HG03060 (cell line): Measurements from ENCODE around the gene CACNA2D1.
"Not testable (repeated sequence)": the region's sequence is repeated elsewhere in the genome, so short reads cannot be mapped to it uniquely, and the experiment has no call there.

Experiments
- ATAC-seq: cut with Tn5 transposase; IDR thresholded peaks from one replicate; pipeline ENCODE4 v1.9.1; 2021; ENCODE audit warnings: low read depth, moderate number of reproducible peaks; ENCODE audit not compliant: unreplicated experiment

Gene CACNA2D1

DNA sequence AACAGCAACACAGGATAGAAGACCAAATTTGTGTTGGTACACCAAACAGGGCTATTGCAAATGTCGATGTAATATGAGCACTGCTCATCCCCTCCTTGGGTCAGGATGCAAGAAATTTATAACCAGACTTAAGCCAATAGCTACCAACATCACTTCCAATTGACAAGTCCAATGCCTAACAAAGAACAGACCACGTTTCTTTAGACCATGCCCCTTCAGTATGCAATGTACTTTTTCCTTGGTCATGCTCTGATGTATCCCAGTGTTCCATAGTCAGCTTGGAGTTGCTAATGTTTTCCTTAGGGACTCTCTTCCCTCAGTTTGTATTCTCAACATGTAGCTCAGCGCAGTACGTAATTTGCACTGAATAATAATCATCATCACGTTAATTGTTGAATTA is 7.8 kb downstream of the CACNA2D1 start:
- ATAC-seq, result no peak

DNA sequence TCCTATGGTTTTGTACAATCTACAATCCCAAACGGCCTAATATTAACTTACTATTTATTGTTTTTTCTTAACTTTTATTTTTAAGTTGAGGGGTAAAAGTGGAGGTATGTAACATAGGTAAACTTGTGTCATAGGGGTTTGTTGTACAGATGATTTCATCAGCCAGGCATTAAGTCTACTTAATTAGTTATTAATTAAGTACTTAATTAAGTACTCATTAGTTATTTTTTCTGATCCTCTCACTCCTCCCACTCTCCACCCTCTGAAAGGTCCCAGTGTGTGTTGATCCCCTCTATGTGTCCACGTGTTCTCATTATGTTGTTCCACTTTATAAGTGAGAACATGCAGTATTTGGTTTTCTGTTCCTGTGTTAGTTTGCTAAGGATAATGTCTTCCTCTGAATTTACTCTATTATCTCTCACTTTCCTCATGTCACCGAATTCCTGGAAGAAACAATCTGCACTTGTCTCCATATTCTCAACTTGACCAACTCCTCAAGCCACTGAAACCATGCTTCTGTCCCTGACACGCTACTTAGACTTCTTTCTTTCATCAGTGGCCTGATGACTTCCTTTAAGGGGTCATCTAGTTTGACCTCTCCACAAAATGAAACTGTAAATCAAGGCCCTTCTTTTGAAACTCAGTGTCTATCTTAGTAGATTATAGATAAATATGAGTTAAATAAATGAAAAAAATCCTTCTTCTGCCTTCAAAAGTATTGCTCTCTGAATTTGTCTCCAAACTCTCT is 9.1 kb downstream of the CACNA2D1 start:
- no peak for ATAC-seq

DNA sequence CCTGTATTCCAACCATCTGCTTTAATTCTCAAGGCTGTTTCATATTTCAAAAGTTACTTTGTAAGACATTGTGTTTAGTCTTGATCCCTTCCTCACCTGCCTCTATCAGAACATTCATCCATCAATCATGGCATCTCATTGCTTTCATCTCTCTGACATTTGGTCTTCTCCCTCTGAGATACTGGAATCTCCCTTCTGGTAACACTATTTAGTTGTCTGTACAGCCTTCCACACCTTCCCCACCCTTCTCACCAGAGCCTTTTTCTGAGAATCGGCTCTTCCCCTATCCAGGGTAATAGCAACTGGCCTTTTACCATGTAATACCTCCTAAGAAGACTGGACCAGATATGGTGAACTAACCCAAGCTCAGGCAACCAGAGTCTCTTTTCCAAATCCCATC is 10.1 kb downstream of the CACNA2D1 start:
- ATAC-seq, result no peak

DNA sequence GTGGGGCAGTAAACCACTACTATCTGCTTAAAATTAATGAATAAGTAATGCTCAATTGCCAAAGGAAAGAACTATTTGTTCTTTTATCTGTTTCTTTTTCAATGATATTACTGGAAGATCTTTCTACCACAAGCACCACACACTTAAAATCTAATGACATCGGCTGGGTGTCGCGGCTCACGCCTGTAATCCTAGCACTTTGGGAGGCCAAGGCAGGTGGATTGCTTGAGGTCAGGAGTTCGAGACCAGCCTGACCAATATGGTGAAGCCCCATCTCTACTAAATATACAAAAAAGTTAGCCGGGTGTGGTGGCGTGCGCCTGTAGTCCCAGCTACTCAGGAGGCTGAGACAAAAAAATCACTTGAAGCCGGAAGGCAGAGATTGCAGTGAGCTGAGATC is 10.8 kb downstream of the CACNA2D1 start:
- ATAC-seq, result not testable (repeated sequence)

DNA sequence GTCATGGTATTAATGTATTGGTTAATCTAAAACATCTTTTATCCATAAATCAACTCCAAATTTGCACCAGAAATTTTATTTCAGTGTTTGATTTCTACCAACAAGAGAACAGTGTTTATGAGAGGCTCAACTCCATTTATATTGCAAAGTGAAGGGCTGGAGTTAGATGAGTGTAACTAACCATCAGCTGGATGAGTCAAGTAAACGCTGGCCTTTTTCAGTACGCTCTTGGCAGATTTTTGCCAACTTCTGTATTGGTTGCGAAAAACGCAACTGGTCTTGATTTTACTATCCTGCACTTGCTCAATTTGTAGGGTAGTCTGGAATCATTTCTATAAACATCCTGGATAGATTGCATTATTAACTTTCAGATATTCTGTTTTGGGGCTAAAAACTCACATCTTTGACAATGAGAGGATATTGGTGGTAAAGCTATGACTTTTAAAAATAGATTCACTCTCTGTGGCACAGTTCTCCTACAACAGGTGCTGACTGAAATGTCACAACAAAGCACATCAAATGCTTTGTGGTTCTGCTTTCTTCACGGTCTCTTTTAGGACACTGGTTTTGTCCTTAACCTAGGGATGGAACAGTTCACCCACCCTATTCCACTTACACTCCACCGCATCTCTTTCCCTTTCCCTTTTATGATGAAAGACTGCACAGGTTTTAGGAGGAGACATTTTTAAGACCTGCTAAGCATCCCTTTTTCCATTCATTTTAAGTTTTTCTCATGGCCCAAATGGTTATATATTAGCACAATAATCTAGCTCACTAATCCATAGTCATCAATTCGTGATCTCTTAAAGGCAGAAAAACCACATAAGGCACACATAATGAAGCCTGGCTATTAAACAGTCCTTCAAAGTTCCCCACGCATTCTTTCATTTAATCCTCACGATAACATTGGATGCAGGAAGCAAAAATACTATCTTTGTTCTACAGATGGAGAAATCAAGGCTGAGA is 12.8 kb downstream of the CACNA2D1 start:
- ATAC-seq, result no peak

DNA sequence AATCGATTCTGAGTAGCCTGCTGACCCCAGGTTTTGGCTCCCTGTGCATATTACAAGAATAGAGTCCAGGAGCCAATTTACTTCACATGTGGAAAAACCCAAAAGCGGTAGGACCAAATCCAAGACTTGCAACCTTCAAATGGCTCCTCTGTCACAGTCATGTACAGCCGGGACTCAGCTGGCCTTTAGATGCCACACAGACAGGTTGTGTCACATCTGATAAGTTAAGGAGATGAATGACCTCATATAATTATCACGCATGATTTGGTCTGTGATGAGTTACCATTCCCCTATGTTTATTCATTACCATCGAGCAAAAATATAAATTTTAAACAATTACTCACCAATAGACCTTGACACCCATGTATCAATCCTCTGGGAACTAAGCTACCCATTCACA is 14.2 kb downstream of the CACNA2D1 start:
- no peak for ATAC-seq

DNA sequence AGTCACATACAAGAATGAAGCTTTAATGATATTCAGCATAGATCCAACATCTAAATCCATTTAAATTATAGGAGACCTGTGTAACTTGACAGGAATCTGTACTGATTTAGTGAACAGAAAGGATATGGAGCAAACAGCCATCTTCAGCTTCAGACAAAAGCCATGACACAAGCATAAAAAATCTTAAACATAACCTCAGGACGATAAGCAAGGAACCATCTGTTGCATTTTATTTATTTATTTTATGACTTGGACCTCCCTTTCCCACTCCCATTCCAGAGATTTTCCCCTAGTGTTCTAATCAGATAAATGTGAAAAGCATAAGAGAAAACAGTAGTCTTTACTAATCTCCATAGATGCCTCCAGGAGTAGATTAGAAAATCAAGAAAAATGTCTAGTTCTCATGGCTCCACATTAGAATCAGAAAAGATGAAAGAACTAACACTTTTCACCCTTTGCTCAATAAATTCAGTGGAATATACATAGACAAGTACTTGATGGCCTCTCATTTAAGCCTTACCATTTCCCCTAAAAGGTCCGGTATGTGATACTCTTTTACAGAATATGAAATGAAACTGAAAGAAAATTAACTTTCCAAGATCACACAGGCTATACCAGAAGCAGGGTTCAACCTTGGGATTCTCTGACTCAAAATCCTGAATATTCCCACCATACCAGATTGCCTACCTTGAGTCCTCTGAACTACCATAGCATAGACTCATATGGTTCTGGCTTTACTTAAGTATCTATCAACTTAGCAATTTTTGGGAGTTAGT is 15.2 kb downstream of the CACNA2D1 start:
- ATAC-seq, result no peak

DNA sequence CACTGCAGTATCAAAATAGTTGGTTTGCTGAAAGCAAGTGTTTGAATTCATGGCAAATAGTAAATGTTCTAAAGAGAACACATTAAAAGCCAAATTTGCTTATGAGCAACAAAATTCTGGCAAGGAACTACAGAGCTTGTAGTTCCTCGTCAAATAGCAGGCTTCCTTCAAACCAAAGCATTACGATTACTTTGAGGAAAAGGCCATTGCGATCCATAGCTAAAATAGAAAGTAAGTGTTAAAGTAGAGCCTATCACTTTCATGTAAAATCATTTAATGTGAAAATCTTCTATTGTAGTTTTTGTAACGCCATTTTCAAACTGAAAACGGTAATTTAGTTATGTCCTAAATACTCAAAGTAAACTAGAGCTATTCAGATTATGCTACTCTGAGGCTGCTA is 20.1 kb downstream of the CACNA2D1 start:
- ATAC-seq, result no peak

DNA sequence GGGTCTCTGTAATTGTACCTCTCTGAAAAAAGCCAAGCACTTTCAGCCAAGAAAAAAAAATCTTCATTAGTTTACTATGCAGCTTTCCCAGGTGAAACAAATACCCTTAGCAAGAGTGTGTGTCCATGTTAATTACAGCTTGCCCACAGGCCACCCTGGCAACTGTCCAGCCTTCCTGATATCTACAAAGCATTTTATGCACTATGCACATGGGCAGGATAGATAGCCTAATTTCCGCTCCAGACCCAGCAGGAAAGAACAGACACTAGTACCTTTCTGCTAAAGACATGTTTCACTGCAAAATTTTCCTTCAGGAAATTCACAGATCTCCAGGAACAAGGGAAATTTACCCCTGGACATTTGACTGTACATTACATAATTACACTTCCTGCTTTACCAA is 24.4 kb downstream of the CACNA2D1 start:
- ATAC-seq, result no peak

DNA sequence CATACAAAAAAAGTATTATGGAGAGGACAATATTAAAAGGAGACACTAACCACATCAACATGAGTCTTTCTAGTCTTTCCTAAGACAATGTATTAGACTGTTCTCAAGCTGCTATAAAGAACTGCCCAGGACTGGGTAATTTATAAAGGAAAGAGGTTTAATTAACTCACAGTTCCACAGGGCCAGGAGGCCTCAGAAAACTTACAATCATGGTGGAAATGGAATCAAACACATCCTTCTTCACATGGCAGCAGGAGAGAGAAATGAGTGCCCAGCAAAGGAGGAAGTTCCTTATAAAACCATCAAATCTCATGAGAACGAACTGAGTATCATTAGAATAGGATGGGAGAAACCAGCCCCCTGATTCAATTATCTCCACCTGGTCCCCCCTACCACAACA is 25.7 kb downstream of the CACNA2D1 start:
- no peak for ATAC-seq

DNA sequence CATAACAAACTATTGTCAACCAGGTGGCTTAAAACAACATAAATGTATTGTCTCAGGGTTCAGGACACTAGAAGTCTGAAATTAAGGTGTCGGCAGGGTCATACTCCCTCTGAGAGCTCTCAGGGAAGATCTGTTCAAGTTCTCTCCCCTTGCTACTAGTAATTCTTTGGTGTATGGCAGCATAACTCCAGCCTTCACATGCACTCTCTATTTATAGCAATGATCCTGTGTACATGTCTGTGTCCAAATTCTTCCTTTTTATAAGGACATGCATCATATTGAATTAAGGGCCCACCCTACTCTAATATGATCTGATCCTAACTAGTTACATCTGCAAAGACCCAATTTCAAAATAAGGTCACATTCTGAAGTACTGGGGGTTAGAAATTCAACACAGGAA is 27.2 kb downstream of the CACNA2D1 start:
- ATAC-seq, result no peak

DNA sequence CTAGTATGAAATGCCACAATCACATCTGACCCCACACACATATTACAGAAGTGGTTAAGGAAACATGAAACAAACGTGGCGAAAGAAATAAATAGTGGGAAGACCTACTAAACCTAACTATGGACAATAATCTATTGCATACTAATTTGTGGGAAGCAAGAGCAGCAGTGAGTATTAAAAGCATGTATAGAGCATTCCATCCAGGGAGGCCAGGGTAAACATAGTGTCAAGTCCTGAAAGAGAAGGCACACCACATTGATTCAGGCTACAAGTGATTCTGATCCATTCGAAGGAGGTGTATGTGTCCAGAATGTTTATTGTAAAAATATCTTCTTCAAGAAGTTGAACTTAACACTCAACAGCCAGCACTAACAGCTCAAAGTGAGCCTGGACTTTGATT is 29.2 kb downstream of the CACNA2D1 start:
- ATAC-seq, result no peak

DNA sequence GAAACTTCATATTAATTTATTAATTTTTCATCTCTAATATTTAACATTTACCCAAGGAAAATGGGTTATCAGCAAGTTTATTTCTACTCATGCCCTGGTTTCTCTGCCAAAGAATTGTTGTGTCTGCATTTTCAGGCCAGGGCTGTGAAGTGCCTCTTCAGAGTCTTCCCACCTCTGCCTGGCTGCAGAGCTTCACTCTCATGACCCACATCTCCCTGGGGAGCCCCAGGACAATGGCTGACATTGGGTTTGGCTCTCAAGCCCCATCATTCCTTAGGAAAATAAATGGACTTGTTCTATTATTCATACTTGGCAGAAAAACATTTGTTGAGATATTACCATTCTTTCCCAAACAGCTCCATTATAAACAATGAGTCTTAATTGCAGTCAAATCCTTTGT is 30.3 kb downstream of the CACNA2D1 start:
- ATAC-seq, result no peak

DNA sequence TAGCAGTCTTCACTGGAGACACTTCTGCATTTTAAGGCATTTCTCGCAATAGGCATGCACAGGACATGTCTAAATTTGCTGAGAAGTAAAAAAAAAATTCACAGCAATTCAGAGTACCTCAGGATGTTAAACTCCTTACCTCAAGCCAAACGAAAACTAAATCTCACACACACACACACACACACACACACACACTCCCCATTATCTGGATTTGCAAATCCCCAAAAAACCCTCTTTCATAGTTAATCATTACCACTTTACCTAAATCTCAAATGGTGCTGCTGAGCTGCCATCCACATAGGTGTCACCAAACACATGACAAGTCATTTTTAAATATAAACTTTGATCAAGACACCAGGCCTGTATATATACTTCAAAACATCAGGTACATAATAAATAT is 31.8 kb downstream of the CACNA2D1 start:
- no peak for ATAC-seq

DNA sequence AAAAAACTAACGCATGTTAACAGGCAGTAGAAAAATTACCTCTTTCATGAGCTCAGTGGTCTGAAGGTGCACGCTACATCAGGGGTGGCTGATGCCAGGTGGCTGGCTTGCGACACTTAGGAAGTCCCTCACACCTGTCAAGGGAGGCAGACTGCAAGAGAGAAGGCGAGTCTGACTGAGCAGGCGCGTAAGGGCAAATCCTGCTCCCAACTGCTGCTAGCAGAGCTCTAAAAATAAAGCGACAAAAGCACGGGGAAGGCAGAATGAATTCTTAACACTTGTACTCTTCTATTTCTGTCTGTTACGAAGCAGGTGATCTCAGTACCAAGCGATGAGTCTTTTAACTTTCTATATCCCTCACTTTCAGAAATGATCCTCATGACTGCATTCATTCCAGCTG is 33.1 kb downstream of the CACNA2D1 start:
- no peak for ATAC-seq

DNA sequence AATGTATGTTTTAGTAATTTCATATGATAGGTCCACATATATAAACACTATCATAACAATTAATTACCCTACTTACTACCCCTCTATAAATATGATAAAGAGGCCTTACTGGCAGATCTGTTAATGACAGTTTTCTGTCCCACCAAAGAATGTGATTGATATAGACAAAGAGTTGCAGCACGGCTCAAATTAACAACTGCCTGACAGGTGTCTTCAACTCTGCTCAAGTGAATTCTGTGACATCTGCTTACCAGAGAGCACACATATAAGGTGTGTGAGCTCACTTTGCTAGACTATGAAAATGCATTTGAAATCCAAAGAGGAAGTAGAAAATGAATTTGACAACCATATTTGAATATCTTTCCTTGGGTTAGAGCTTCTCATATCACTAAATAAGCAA is 36.6 kb downstream of the CACNA2D1 start:
- ATAC-seq, result no peak

DNA sequence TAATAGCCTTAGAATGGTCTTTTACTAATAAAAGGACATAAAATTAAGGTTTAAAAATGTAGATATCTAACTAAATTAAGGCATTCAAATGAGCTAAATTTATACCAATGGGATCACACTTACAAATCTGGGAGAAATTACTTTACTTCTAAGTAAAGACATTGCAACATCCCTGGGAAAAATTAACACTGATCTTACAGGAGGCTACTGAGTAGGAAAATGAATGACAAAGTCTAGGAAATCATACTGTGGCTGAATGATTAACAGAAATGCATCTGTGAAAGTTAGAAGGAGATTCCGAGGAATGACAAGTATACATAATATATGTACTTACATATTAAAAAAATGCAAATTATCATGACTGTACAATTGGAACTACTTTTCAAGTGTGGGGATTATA is 38.3 kb downstream of the CACNA2D1 start:
- ATAC-seq, result no peak

DNA sequence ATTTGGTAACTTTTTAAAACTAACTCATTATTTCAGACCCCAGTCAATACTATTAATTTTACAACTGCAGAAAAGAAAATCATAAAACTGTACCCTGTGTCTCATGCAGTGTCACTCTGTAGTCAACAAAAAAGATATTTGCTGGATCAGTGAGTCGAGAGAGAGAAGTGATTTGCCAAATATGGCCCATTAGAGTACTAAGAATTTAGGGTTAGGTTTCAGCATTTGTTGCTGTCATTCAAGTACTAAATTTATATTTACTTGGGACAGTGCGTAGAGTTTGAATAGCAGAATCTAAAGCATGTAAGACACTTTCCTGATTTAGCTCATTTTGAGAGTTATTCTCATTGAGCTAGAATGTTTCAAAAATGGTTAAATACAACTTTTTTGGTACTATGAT is 38.9 kb downstream of the CACNA2D1 start:
- no peak for ATAC-seq

DNA sequence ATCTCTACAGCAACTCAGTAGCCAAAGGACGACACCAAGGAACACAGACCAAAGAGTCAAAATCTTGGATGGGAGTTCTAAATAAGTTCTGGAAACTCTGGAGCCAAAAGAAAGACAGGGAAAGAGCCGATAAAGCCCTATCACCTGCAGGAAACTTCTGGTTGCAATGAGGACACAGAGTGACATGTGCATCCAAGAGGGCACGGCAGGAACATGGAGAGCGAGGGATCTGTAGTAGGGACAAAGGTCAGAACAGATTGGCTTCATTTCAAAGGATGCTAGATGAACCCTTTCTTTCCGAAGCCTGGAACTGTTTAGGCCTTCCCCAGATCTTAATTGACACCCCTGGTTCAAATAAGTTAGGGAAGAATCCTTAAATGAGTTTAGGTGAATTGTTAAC is 39.5 kb downstream of the CACNA2D1 start:
- no peak for ATAC-seq

DNA sequence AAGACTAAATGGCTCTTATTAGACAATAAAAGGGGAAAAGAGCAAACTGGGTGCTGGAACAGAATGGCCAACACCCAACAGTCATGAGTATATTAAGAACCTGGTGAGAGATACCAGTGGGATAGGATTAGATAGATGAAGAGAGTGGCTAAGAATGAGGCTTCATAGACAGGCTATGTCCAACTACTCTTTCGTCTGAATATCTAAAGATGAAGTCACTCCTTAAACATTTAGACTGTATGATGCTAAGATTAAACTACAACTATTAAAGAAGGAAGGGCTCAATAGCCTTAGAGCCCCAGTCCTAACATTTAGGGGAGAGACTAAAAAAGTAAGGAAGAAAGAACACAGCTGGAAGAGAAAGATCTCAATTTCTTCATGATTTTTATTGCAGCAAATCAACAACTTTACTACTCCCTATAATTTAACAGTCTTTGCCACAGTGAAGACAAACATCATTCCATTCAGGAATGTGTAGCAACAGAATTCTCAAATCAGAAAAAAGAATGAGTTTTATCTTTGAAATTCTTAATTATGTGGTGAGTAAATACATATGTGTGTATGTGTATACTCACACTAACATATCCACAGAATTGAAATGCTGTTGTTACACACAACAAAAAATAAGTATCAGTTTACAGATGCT is 45.6 kb downstream of the CACNA2D1 start:
- no peak for ATAC-seq

DNA sequence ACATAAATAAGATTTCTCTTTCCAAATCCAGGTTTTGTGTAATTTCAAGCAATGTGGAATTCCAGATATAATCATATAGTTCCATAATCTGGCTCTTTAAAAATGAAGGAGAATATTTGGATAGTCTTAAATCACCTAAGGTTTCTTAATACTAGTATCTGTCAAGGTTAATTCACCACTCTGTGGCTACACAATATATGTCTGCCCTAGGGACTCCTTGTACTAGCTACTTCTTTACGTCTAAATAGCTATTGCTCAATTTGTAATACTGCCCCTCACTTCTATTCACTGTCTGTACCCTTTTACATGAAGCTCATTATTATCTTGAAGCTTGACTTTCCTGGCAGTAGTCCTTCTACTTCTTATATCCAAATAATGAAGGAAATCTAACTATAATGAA is 47.2 kb downstream of the CACNA2D1 start:
- ATAC-seq, result no peak
